ENCODE data around the gene CD302. TPM values are rescaled to one million over a fixed set of nuclear protein-coding genes. Genes with fewer than 3 reads are reported as not detected.
A peak's percentile ranks its signal among the peaks of the same experiment; 100 is the strongest.

CD302 gene
- total RNA-seq, 1 experiment from 2014 or later = 0.21 TPM

- TF ChIP-seq, protein P1, sequence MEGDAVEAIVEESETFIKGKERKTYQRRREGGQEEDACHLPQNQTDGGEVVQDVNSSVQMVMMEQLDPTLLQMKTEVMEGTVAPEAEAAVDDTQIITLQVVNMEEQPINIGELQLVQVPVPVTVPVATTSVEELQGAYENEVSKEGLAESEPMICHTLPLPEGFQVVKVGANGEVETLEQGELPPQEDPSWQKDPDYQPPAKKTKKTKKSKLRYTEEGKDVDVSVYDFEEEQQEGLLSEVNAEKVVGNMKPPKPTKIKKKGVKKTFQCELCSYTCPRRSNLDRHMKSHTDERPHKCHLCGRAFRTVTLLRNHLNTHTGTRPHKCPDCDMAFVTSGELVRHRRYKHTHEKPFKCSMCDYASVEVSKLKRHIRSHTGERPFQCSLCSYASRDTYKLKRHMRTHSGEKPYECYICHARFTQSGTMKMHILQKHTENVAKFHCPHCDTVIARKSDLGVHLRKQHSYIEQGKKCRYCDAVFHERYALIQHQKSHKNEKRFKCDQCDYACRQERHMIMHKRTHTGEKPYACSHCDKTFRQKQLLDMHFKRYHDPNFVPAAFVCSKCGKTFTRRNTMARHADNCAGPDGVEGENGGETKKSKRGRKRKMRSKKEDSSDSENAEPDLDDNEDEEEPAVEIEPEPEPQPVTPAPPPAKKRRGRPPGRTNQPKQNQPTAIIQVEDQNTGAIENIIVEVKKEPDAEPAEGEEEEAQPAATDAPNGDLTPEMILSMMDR (IDR thresholded peaks at IDR 0.05; ENCODE audit: unreplicated experiment) = no peak
- intact Hi-C loops (cut with micrococcal nuclease) = no loop called here
- no TSS peak for BruUV-seq (replicated peaks)
- Mint-ChIP-seq H3K4me3 (ENCODE audit: unreplicated experiment) (no peak overlapping the region), H3K9me3 (ENCODE audit: unreplicated experiment) (no peaks in the 10 kb centered on the region), H3K36me3 (ENCODE audit: insufficient read depth, unreplicated experiment) (peaks cover 57% of the 10 kb centered on the region), H3K27me3 (ENCODE audit: insufficient read depth, unreplicated experiment) (no peaks in the 10 kb centered on the region), H3K4me1 (ENCODE audit: insufficient read depth, unreplicated experiment) (peaks cover 5% of the 10 kb centered on the region), H3K27ac (ENCODE audit: low read depth, unreplicated experiment) (no peak overlapping the region)
- ChIA-PET POLR2A (interaction anchor here (0.6 to 1.5 kb wide), 3 partner anchors 15 to 124 kb away, joined by 3 to 4 read pairs (median 3); no protein-coding TSS in a partner anchor), CTCF (interaction anchor here (0.6 to 1.0 kb wide), 3 partner anchors 299 to 1669 kb away, joined by 4 read pairs; no protein-coding TSS in a partner anchor)
- no peak for DNase-seq (ENCODE audit: unreplicated experiment)
Observed at GRCh38 chr2:159738509-159739390, 59.3 kb downstream of the CD302 start.

- Mint-ChIP-seq H3K4me3 (ENCODE audit: unreplicated experiment) (no peak overlapping the region), H3K4me1 (ENCODE audit: insufficient read depth, unreplicated experiment) (peaks cover 5% of the 10 kb centered on the region), H3K36me3 (ENCODE audit: insufficient read depth, unreplicated experiment) (peaks cover 60% of the 10 kb centered on the region), H3K27me3 (ENCODE audit: insufficient read depth, unreplicated experiment) (no peaks in the 10 kb centered on the region), H3K9me3 (ENCODE audit: unreplicated experiment) (no peaks in the 10 kb centered on the region), H3K27ac (ENCODE audit: low read depth, unreplicated experiment) (no peak overlapping the region)
- POLR2A ChIA-PET = interaction anchor here (0.6 to 1.5 kb wide), 6 partner anchors 14 to 446 kb away, joined by 3 to 4 read pairs (median 3); no protein-coding TSS in a partner anchor
- DNase-seq (ENCODE audit: unreplicated experiment) = no peak
- CTCF ChIA-PET = interaction anchor here (0.6 to 1.0 kb wide), 3 partner anchors 298 to 586 kb away, joined by 3 to 4 read pairs (median 4); no protein-coding TSS in a partner anchor
- TF ChIP-seq, protein P1 (IDR thresholded peaks at IDR 0.05; ENCODE audit: unreplicated experiment) = no peak
- no TSS peak for BruUV-seq (replicated peaks)
- intact Hi-C loops (cut with micrococcal nuclease) = no loop called here
Observed at GRCh38 chr2:159737917-159738296, 60.1 kb downstream of the CD302 start.

DNA sequence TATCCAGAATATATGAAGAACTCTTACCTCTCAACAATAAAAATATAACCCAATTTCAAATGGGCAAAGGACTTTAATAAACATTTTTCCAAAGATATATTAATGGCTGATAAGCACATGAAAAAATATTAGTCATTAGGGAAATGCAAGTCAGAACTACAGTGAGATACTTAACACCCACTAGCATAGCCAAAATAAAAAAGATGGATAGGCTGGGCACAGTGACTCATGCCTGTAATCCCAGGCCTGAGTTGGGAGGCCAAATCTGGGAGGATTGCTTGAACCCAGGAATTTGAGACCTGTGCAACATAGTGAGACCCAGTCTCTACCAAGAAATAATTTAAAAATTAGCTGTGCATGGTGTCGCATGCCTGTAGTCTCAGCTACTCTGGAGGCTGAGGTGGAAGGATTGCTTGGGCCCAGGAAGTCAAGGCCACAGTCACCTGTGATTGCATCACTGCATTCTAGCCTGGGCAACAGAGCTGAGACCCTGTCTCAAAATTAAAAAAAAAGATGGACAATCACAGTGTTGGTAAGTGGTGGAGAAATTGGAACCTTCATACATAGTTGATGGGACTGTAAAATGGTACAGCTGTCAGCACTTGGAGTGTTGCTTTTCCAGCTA lies 60.6 kb downstream of the CD302 start:
- TF ChIP-seq, protein P1 (IDR thresholded peaks at IDR 0.05; ENCODE audit: unreplicated experiment) = no peak
- Mint-ChIP-seq H3K36me3 (ENCODE audit: insufficient read depth, unreplicated experiment) (peaks cover 60% of the 10 kb centered on the region), H3K4me1 (ENCODE audit: insufficient read depth, unreplicated experiment) (peaks cover 5% of the 10 kb centered on the region), H3K27me3 (ENCODE audit: insufficient read depth, unreplicated experiment) (no peaks in the 10 kb centered on the region), H3K4me3 (ENCODE audit: unreplicated experiment) (no peak overlapping the region), H3K9me3 (ENCODE audit: unreplicated experiment) (no peaks in the 10 kb centered on the region), H3K27ac (ENCODE audit: low read depth, unreplicated experiment) (no peak overlapping the region)
- intact Hi-C loops (cut with micrococcal nuclease) = no loop called here
- no TSS peak for BruUV-seq (replicated peaks)
- DNase-seq (ENCODE audit: unreplicated experiment) = no peak
- POLR2A ChIA-PET = interaction anchor here (0.6 to 4.5 kb wide), 6 partner anchors 13 to 445 kb away, joined by 3 to 42 read pairs (median 3); partner anchors contain the start of gene MARCHF7
- CTCF ChIA-PET = interaction anchor here (0.9 to 1.0 kb wide), 2 partner anchors 330 to 586 kb away, joined by 3 to 4 read pairs; no protein-coding TSS in a partner anchor

GRCh38 chr2:159736048-159736447 lies 62.0 kb downstream of the CD302 start:
- peak overlapping the region; percentile 71 for H3K27ac Mint-ChIP-seq (ENCODE audit: low read depth, unreplicated experiment)
- no TSS peak for BruUV-seq (replicated peaks)
- peaks cover 5% of the 10 kb centered on the region for H3K4me1 Mint-ChIP-seq (ENCODE audit: insufficient read depth, unreplicated experiment)
- ChIA-PET POLR2A (interaction anchor here (0.6 to 4.5 kb wide), 6 partner anchors 12 to 325 kb away, joined by 3 to 42 read pairs (median 4); partner anchors contain the start of gene MARCHF7), CTCF (interaction anchor here (0.6 to 2.1 kb wide), 4 partner anchors 18 to 23 kb away, joined by 3 to 5 read pairs (median 4); no protein-coding TSS in a partner anchor)
- H3K9me3 Mint-ChIP-seq (ENCODE audit: unreplicated experiment) = no peaks in the 10 kb centered on the region
- TF ChIP-seq, protein P1 (IDR thresholded peaks at IDR 0.05; ENCODE audit: unreplicated experiment) = no peak
- intact Hi-C loops (cut with micrococcal nuclease) = no loop called here
- H3K36me3 Mint-ChIP-seq (ENCODE audit: insufficient read depth, unreplicated experiment) = peaks cover 62% of the 10 kb centered on the region
- H3K27me3 Mint-ChIP-seq (ENCODE audit: insufficient read depth, unreplicated experiment) = no peaks in the 10 kb centered on the region
- no peak for DNase-seq (ENCODE audit: unreplicated experiment)
- no peak overlapping the region for H3K4me3 Mint-ChIP-seq (ENCODE audit: unreplicated experiment)

All from MCF 10A (cell line).